ENCODE results near the gene NXPH1. TPM values are rescaled to one million over a fixed set of nuclear protein-coding genes. Genes with fewer than 3 reads are reported as not detected.

NXPH1 gene
- total RNA-seq, 1 experiment from 2014 or later: not detected

DNA sequence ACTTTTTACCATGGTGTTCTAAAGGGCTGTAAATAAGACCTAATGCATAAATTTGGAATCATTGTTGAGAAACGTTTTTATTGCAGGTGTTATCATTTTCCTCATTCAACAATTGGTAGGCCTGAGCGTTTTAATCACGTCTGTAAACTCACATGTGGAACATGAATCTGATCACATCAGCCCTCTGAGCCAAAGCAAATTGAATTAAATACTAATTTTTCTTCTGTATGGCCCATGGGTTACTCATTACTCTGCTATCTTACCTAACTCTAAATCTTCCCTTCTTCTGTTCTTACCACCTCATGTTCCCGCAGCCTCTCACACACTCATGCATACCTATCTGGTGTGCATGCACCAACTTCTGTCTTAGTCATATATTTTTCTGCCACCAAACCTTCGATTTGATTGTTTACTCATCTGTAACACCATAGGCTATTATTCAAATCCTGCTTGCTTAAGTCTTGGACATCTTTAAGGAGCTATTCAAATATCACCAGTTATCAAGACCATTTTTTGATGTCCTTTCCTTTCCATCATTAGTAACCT, 82.3 kb downstream of the NXPH1 start:
- CTCF ChIA-PET: interaction anchor here (0.6 kb wide), 1 partner anchor 223 kb away, joined by 10 read pairs; no protein-coding TSS in a partner anchor
- H3K4me3 Mint-ChIP-seq (ENCODE audit: low read depth, unreplicated experiment): no peak overlapping the region
- TF ChIP-seq, protein P1, sequence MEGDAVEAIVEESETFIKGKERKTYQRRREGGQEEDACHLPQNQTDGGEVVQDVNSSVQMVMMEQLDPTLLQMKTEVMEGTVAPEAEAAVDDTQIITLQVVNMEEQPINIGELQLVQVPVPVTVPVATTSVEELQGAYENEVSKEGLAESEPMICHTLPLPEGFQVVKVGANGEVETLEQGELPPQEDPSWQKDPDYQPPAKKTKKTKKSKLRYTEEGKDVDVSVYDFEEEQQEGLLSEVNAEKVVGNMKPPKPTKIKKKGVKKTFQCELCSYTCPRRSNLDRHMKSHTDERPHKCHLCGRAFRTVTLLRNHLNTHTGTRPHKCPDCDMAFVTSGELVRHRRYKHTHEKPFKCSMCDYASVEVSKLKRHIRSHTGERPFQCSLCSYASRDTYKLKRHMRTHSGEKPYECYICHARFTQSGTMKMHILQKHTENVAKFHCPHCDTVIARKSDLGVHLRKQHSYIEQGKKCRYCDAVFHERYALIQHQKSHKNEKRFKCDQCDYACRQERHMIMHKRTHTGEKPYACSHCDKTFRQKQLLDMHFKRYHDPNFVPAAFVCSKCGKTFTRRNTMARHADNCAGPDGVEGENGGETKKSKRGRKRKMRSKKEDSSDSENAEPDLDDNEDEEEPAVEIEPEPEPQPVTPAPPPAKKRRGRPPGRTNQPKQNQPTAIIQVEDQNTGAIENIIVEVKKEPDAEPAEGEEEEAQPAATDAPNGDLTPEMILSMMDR (IDR thresholded peaks at IDR 0.05; ENCODE audit: unreplicated experiment): no peak
- intact Hi-C loops (cut with micrococcal nuclease; ENCODE audit: unreplicated experiment): no loop called here
- DNase-seq: no peak
- H3K27ac Mint-ChIP-seq (ENCODE audit: unreplicated experiment): no peak overlapping the region
- no TSS peak for BruUV-seq (replicated peaks)
- no peaks in the 10 kb centered on the region for H3K27me3 Mint-ChIP-seq (ENCODE audit: unreplicated experiment)
- H3K4me1 Mint-ChIP-seq (ENCODE audit: low read depth, unreplicated experiment): no peaks in the 10 kb centered on the region
- no peaks in the 10 kb centered on the region for H3K36me3 Mint-ChIP-seq (ENCODE audit: insufficient read depth, unreplicated experiment)
- H3K9me3 Mint-ChIP-seq (ENCODE audit: low read depth, unreplicated experiment): no peaks in the 10 kb centered on the region

DNA sequence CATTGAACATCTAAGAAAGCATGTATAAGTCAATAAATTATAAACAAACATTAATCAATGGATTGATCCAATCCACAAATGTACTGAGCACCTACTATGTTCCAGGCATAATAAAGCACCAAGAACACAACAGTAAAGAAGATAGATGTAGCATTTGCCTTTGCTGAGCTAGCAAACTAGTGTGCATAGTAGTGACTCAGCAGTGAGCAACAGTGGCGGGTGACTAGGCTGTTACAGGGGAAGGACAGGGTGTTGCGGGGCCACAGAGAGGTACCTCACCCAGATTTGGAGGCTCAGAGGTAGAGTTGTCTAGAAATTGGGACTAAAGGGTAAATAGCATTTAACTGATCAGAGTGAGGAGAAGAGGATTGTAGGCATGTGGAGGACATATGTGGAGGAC, 83.6 kb downstream of the NXPH1 start:
- TF ChIP-seq, protein P1 (IDR thresholded peaks at IDR 0.05; ENCODE audit: unreplicated experiment): no peak
- BruUV-seq (replicated peaks): no TSS peak
- Mint-ChIP-seq H3K27ac (ENCODE audit: unreplicated experiment) (no peak overlapping the region), H3K4me1 (ENCODE audit: low read depth, unreplicated experiment) (no peaks in the 10 kb centered on the region), H3K27me3 (ENCODE audit: unreplicated experiment) (no peaks in the 10 kb centered on the region), H3K4me3 (ENCODE audit: low read depth, unreplicated experiment) (no peak overlapping the region), H3K36me3 (ENCODE audit: insufficient read depth, unreplicated experiment) (no peaks in the 10 kb centered on the region), H3K9me3 (ENCODE audit: low read depth, unreplicated experiment) (peaks cover 2% of the 10 kb centered on the region)
- intact Hi-C loops (cut with micrococcal nuclease; ENCODE audit: unreplicated experiment): no loop called here
- CTCF ChIA-PET: no interaction called here
- DNase-seq: no peak

DNA sequence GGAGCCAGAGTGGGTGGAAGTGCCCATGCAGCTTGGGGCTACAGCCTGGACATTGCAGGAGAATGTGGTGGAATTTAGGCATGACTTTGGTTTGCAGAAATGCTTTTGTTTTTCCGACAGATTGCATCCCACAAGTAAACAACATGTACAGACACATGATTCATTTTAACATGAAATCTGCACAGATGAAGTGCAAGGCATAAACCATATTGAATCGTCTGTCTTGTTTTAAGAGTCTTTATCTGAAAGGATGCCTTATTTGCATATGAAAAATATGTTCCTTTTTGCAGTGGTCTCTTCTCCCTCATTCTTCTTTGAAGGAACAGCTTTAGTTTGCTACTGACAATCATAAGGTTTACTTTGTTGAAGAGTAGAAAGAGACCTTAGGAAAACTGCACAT, 94.9 kb downstream of the NXPH1 start:
- H3K9me3 Mint-ChIP-seq (ENCODE audit: low read depth, unreplicated experiment): peaks cover 13% of the 10 kb centered on the region

DNA sequence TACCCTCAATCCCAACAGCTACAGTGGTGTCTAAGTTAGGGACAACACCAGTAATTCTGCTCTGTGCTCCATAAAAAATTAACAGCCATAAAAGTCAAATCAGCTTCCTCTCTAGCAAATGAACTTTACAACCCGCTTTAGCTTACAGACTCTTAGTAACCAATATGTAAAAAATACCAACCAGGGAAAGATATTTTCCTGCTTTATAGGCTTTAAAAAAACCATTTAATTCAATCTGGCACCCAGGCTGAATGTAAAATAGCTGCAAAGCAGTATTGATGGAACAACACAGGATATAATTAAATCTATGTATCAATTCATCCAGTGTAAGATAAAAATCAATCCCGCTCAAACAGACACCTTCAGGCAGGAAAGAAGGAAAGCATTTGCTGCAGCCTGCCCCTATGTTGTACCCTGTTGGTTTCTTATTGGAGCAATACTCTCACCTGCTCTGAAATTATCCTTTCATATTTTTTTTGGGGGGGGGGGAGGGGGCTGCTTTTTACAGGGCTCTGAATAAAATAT, 98.6 kb downstream of the NXPH1 start:
- no TSS peak for BruUV-seq (replicated peaks)
- H3K27me3 Mint-ChIP-seq (ENCODE audit: unreplicated experiment): peaks cover 14% of the 10 kb centered on the region
- no peak overlapping the region for H3K4me3 Mint-ChIP-seq (ENCODE audit: low read depth, unreplicated experiment)
- intact Hi-C loops (cut with micrococcal nuclease; ENCODE audit: unreplicated experiment): no loop called here
- no peaks in the 10 kb centered on the region for H3K4me1 Mint-ChIP-seq (ENCODE audit: low read depth, unreplicated experiment)
- TF ChIP-seq, protein P1 (IDR thresholded peaks at IDR 0.05; ENCODE audit: unreplicated experiment): no peak
- H3K27ac Mint-ChIP-seq (ENCODE audit: unreplicated experiment): no peak overlapping the region
- H3K36me3 Mint-ChIP-seq (ENCODE audit: insufficient read depth, unreplicated experiment): no peaks in the 10 kb centered on the region
- H3K9me3 Mint-ChIP-seq (ENCODE audit: low read depth, unreplicated experiment): no peaks in the 10 kb centered on the region
- CTCF ChIA-PET: interaction anchor here (1.2 kb wide), 1 partner anchor 13 kb away, joined by 4 read pairs; no protein-coding TSS in a partner anchor
- no peak for DNase-seq

More for the DNA sequence above, 94.9 kb downstream of the NXPH1 start:
- H3K4me1 Mint-ChIP-seq (ENCODE audit: low read depth, unreplicated experiment): no peaks in the 10 kb centered on the region
- no peak overlapping the region for H3K4me3 Mint-ChIP-seq (ENCODE audit: low read depth, unreplicated experiment)
- intact Hi-C loops (cut with micrococcal nuclease; ENCODE audit: unreplicated experiment): no loop called here
- BruUV-seq (replicated peaks): no TSS peak
- H3K27ac Mint-ChIP-seq (ENCODE audit: unreplicated experiment): no peak overlapping the region
- H3K36me3 Mint-ChIP-seq (ENCODE audit: insufficient read depth, unreplicated experiment): no peaks in the 10 kb centered on the region
- peaks cover 14% of the 10 kb centered on the region for H3K27me3 Mint-ChIP-seq (ENCODE audit: unreplicated experiment)
- no peak for DNase-seq
- CTCF ChIA-PET: no interaction called here
- TF ChIP-seq, protein P1 (IDR thresholded peaks at IDR 0.05; ENCODE audit: unreplicated experiment): no peak
